ENCODE measurements around the gene NCOR2. TPM values are rescaled to one million over a fixed set of nuclear protein-coding genes. Genes with fewer than 3 reads are reported as not detected.

The NCOR2 gene
- polyA plus RNA-seq, 1 donor from 2014 or later = 4.8 TPM

DNA sequence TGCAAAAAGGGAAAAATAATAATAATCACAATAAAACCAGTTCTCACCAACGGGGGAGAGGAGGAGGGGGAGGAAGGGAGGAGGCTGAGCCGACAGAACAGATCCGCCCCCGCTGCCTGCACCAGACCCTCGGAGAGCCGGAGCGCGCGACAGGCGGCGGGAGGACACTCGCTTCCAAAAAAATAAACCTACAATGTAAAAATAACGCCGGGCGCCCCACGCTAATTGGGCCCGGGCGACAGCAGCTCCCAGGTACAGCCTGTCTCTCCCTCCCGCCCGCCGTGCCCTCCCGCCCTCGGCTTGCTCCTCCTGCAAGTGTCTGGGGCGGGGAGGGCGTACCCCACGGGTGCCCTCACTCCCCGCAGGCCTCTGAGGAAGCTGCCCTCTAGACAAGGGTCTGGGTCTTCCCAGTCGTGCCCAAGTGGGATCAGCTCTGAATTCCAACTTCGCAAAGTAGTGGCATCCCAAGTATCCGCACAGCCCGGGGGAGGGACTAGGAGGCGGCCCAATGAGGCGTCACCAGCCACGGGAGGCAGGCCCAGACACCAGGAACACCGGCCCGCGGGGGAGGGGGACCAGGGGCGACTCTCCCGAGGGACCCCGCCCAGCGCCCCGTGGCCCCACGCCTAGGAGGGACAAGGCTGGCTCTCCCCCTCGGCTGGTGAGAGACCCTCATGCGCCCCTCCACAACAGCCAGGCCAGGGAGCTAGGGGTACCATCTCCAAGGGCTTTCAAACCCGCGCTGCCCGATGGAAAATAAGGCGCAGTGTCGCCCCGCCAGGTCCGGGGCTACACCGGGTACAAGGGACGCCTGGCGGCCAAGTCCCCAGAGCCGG lies 1.0 kb downstream of the NCOR2 start:
- H2AFZ ChIP-seq (ENCODE audit: low read depth, low read length) = peak overlapping the region; percentile 15
- H3K9me2 ChIP-seq (ENCODE audit: insufficient read depth, low read length) = no peaks in the 10 kb centered on the region
- peaks cover 40% of the 10 kb centered on the region for H3K79me2 ChIP-seq (replicated peaks; ENCODE audit: insufficient read depth, low read length)

DNA sequence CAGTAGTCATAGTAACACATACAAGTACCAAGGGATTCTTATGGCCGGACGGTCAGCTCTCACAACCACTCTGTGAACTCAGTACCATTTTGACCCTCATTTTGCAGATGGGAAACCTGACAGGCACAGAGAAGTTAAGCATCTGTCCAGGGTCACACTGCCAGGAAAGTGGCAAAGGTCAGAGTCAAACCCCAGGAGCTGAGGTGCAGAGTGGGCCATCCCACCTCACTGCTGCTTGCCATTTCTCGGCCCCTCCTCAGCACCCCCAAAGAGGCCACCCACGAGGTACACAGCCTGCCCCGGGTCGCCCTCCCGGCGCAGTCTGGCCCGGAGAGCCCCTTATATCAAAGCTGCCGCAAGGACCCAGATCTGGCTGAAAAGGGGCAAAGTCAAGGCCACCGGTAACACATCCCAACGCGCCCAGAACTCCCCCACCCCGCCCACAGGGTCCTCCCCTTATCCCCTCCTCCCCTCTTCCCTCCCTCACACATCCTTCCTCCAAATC lies 1.7 kb downstream of the NCOR2 start:
- H3K9ac ChIP-seq (ENCODE audit: low read length) = peak overlapping the region; percentile 71
- no peaks in the 10 kb centered on the region for H4K20me1 ChIP-seq (ENCODE audit: insufficient read depth)
- peaks cover 40% of the 10 kb centered on the region for H3K79me2 ChIP-seq (replicated peaks; ENCODE audit: insufficient read depth, low read length)
- H3F3A ChIP-seq (ENCODE audit: insufficient read depth, low read length, poor library complexity, severe bottlenecking) = no peaks in the 10 kb centered on the region
- H3K4me3 ChIP-seq (ENCODE audit: low read length) = peak overlapping the region; percentile 97
- H3K27me3 ChIP-seq (ENCODE audit: insufficient read depth, low read depth, low read length) = no peaks in the 10 kb centered on the region
- H3K27ac ChIP-seq (ENCODE audit: low read length) = no peak overlapping the region
- H3K4me2 ChIP-seq (ENCODE audit: low read length) = peak overlapping the region; percentile 76
- no peaks in the 10 kb centered on the region for H3K36me3 ChIP-seq (ENCODE audit: insufficient read depth, low read length)
- TF ChIP-seq TAF1 (IDR thresholded peaks at IDR 0.05; ENCODE audit: low read depth) = no peak
- no peak for TF ChIP-seq RAD21 (conservative IDR thresholded peaks at IDR 0.05)
- H3K9me3 ChIP-seq (ENCODE audit: low read length) = no peaks in the 10 kb centered on the region
- H3K9me2 ChIP-seq (ENCODE audit: insufficient read depth, low read length) = no peaks in the 10 kb centered on the region
- peak overlapping the region; percentile 15 for H2AFZ ChIP-seq (ENCODE audit: low read depth, low read length)

More for the DNA sequence above, 1.0 kb downstream of the NCOR2 start:
- H3K9me3 ChIP-seq (ENCODE audit: low read length) = no peaks in the 10 kb centered on the region
- H3K36me3 ChIP-seq (ENCODE audit: insufficient read depth, low read length) = no peaks in the 10 kb centered on the region
- H3K4me2 ChIP-seq (ENCODE audit: low read length) = peak overlapping the region; percentile 76
- H3K27ac ChIP-seq (ENCODE audit: low read length) = peak overlapping the region; percentile 20
- H3F3A ChIP-seq (ENCODE audit: insufficient read depth, low read length, poor library complexity, severe bottlenecking) = no peaks in the 10 kb centered on the region
- peak overlapping the region; percentile 71 for H3K9ac ChIP-seq (ENCODE audit: low read length)
- no peaks in the 10 kb centered on the region for H4K20me1 ChIP-seq (ENCODE audit: insufficient read depth)
- no peaks in the 10 kb centered on the region for H3K27me3 ChIP-seq (ENCODE audit: insufficient read depth, low read depth, low read length)
- TF ChIP-seq RAD21 (conservative IDR thresholded peaks at IDR 0.05) (peak; percentile 28), POLR2AphosphoS5 (IDR thresholded peaks at IDR 0.05) (no peak), TAF1 (IDR thresholded peaks at IDR 0.05; ENCODE audit: low read depth) (no peak), EZH2 (IDR thresholded peaks at IDR 0.05; ENCODE audit: borderline replicate concordance, insufficient read depth, low read length, poor library complexity, severe bottlenecking) (no peak), MXI1 (conservative IDR thresholded peaks at IDR 0.05; ENCODE audit: poor library complexity, severe bottlenecking) (no peak), EP300 (conservative IDR thresholded peaks at IDR 0.05; ENCODE audit: poor library complexity, severe bottlenecking) (no peak), SMC3 (conservative IDR thresholded peaks at IDR 0.05; ENCODE audit: poor library complexity) (no peak)
- TF ChIP-seq, protein P1, sequence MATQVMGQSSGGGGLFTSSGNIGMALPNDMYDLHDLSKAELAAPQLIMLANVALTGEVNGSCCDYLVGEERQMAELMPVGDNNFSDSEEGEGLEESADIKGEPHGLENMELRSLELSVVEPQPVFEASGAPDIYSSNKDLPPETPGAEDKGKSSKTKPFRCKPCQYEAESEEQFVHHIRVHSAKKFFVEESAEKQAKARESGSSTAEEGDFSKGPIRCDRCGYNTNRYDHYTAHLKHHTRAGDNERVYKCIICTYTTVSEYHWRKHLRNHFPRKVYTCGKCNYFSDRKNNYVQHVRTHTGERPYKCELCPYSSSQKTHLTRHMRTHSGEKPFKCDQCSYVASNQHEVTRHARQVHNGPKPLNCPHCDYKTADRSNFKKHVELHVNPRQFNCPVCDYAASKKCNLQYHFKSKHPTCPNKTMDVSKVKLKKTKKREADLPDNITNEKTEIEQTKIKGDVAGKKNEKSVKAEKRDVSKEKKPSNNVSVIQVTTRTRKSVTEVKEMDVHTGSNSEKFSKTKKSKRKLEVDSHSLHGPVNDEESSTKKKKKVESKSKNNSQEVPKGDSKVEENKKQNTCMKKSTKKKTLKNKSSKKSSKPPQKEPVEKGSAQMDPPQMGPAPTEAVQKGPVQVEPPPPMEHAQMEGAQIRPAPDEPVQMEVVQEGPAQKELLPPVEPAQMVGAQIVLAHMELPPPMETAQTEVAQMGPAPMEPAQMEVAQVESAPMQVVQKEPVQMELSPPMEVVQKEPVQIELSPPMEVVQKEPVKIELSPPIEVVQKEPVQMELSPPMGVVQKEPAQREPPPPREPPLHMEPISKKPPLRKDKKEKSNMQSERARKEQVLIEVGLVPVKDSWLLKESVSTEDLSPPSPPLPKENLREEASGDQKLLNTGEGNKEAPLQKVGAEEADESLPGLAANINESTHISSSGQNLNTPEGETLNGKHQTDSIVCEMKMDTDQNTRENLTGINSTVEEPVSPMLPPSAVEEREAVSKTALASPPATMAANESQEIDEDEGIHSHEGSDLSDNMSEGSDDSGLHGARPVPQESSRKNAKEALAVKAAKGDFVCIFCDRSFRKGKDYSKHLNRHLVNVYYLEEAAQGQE (IDR thresholded peaks at IDR 0.05; ENCODE audit: borderline replicate concordance) = no peak
- H3K4me3 ChIP-seq (ENCODE audit: low read length) = peak overlapping the region; percentile 97

DNA sequence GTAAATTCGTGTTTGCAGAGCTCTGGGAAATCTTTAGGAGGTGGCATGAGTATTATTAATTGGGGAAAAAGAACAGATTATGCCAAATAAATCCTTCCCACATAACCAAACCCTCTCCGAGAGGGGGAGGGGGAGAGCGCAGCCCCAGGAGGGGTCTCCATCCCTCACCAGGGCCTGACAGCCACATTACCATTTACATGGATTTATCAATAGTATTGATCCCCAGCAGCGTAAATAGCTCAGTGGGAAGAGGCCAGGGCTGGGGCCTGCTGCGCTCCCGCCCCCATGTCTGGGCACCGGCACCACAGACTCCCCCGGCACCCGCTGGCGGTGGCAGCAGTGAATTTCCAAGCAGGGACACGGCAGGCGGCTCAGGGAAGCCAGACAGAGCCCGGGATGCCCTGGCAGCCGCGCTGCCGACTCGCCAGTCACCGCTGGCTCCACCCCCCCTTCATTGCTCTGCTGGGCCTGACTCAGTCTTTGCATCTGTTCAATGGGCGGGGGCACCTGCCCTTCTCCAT lies 2.4 kb downstream of the NCOR2 start:
- no peak overlapping the region for H3K27ac ChIP-seq (ENCODE audit: low read length)
- no peaks in the 10 kb centered on the region for H4K20me1 ChIP-seq (ENCODE audit: insufficient read depth)
- H3K27me3 ChIP-seq (ENCODE audit: insufficient read depth, low read depth, low read length) = no peaks in the 10 kb centered on the region
- peaks cover 45% of the 10 kb centered on the region for H3K79me2 ChIP-seq (replicated peaks; ENCODE audit: insufficient read depth, low read length)
- H3K4me2 ChIP-seq (ENCODE audit: low read length) = peak overlapping the region; percentile 76
- H3K9ac ChIP-seq (ENCODE audit: low read length) = peak overlapping the region; percentile 71
- no peaks in the 10 kb centered on the region for H3K9me2 ChIP-seq (ENCODE audit: insufficient read depth, low read length)
- H2AFZ ChIP-seq (ENCODE audit: low read depth, low read length) = no peak overlapping the region
- TF ChIP-seq, protein P2, sequence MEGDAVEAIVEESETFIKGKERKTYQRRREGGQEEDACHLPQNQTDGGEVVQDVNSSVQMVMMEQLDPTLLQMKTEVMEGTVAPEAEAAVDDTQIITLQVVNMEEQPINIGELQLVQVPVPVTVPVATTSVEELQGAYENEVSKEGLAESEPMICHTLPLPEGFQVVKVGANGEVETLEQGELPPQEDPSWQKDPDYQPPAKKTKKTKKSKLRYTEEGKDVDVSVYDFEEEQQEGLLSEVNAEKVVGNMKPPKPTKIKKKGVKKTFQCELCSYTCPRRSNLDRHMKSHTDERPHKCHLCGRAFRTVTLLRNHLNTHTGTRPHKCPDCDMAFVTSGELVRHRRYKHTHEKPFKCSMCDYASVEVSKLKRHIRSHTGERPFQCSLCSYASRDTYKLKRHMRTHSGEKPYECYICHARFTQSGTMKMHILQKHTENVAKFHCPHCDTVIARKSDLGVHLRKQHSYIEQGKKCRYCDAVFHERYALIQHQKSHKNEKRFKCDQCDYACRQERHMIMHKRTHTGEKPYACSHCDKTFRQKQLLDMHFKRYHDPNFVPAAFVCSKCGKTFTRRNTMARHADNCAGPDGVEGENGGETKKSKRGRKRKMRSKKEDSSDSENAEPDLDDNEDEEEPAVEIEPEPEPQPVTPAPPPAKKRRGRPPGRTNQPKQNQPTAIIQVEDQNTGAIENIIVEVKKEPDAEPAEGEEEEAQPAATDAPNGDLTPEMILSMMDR (IDR thresholded peaks at IDR 0.05; ENCODE audit: poor library complexity, severe bottlenecking) = no peak
- TF ChIP-seq MXI1 (conservative IDR thresholded peaks at IDR 0.05; ENCODE audit: poor library complexity, severe bottlenecking) (no peak), TAF1 (IDR thresholded peaks at IDR 0.05; ENCODE audit: low read depth) (no peak), SMC3 (conservative IDR thresholded peaks at IDR 0.05; ENCODE audit: poor library complexity) (no peak), POLR2AphosphoS5 (IDR thresholded peaks at IDR 0.05) (no peak), RAD21 (conservative IDR thresholded peaks at IDR 0.05) (no peak), EZH2 (IDR thresholded peaks at IDR 0.05; ENCODE audit: borderline replicate concordance, insufficient read depth, low read length, poor library complexity, severe bottlenecking) (no peak), EP300 (conservative IDR thresholded peaks at IDR 0.05; ENCODE audit: poor library complexity, severe bottlenecking) (no peak)
- TF ChIP-seq, protein P1 (IDR thresholded peaks at IDR 0.05; ENCODE audit: borderline replicate concordance) = no peak
- H3F3A ChIP-seq (ENCODE audit: insufficient read depth, low read length, poor library complexity, severe bottlenecking) = no peaks in the 10 kb centered on the region
- H3K9me3 ChIP-seq (ENCODE audit: low read length) = no peaks in the 10 kb centered on the region
- H3K36me3 ChIP-seq (ENCODE audit: insufficient read depth, low read length) = no peaks in the 10 kb centered on the region
- H3K4me3 ChIP-seq (ENCODE audit: low read length) = peak overlapping the region; percentile 97

All from neural cell (in vitro differentiated cells).